Measurements from ENCODE around the gene HMGXB4. TPM values are rescaled to one million over a fixed set of nuclear protein-coding genes. Genes with fewer than 3 reads are reported as not detected.

HMGXB4 gene
- total and polyA plus RNA-seq, 12 donors = 5.4 to 26.1 (median 19.8) TPM

DNA sequence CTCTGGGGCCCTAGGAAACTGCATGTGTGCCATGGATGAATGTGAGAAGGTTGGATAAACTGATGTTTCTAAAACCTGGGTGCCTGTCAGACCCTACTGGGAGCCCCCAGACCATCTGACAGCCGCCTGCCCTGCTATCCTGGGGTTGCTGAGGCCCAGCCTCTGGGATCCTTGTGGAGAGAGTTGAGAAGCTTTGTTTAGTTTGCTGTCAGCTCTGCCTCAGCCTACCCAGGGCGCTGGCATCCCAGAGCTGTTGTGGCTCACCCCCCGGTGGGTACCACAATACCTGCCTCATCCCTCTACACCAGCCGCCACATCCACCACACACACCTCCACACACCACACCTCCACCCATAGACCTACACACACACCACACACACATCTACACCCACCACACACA lies 85.1 kb downstream of the HMGXB4 start:
- peaks cover 0 to 76% of the 10 kb centered on the region in 2 donors for H3K36me3 ChIP-seq (replicated peaks in 1 of 2)
- H3K4me1 ChIP-seq (replicated peaks in 1 of 2) = peaks cover 0 to 2% of the 10 kb centered on the region in 2 donors
- WGBS, 4 donors = 95 to 99% (median 97%) methylated on average over 3 to 4 of the region's 4 CpGs
- H3K9me3 ChIP-seq (replicated peaks in 1 of 3) = no peaks in the 10 kb centered on the region
- intact Hi-C loops (cut with DNase I) = loop anchor here in 1 of 2 donors (10.0 kb wide), 1 partner anchor 242 kb away; no protein-coding TSS in a partner anchor
- DNase-seq = no peak
- TF ChIP-seq POLR2A (IDR thresholded peaks at IDR 0.05) = no peak
- no peak for TF ChIP-seq CTCF (IDR thresholded peaks at IDR 0.05)
- H3K4me3 ChIP-seq = no peak overlapping the region
- no peak overlapping the region for H3K27ac ChIP-seq
- no peaks in the 10 kb centered on the region for H3K27me3 ChIP-seq

- intact Hi-C loops (cut with DNase I) = loop anchor here in 1 of 2 donors (10.0 kb wide), 1 partner anchor 241 kb away; no protein-coding TSS in a partner anchor
- DNase-seq = no peak
- Histone ChIP-seq H3K27me3 (no peaks in the 10 kb centered on the region), H3K36me3 (replicated peaks in 1 of 2) (peaks cover 0 to 72% of the 10 kb centered on the region in 2 donors), H3K27ac (no peak overlapping the region), H3K9me3 (replicated peaks in 1 of 3) (no peaks in the 10 kb centered on the region), H3K4me1 (replicated peaks in 1 of 2) (no peaks in the 10 kb centered on the region), H3K4me3 (no peak overlapping the region)
- 94 to 96% (median 96%) methylated on average over 15 to 26 of the region's 26 CpGs for WGBS, 4 donors
- TF ChIP-seq POLR2A (IDR thresholded peaks at IDR 0.05) (no peak), CTCF (IDR thresholded peaks at IDR 0.05) (no peak)
These were observed 86.6 kb downstream of the HMGXB4 start for GRCh38 chr22:35343664-35344550.

DNA sequence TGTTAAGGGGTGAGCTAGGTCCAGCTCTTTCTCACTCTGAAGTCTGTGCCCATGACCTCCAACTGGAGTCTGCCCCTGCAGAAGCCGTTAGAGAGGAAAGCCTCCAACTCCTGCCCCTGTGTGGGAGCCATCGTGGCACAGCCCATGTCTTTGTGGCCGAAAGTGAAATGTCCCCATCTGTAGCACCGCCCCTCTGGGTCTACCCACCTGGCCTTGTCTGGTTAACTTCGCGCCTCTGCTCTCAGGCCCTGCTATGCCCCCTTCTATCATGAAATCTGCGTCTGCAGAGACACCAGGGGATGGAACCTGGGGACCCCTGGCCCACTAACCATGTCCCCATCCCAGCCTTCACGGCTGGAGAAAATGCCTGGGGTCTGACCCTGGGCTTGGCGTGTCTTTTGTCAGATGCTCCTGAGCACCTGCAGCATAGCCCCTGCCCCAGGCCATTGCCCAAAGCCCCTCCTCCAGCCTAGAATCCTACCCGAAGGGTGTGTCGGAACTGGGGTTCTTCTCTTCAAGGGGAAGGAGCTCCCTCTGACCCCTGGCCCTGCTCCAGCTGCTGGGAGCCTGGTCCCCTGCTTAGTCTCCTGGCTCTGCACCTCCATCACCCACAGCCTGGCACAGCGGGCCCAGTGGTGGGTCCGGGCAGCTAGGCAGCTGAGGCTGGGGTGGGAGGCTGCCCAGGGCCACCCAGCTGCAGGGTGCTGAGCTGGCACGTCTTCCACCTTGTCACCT lies 87.8 kb downstream of the HMGXB4 start:
- H3K4me3 ChIP-seq = no peak overlapping the region
- peaks cover 0 to 10% of the 10 kb centered on the region in 2 donors for H3K4me1 ChIP-seq (replicated peaks in 1 of 2)
- H3K36me3 ChIP-seq (replicated peaks in 1 of 2) = peaks cover 0 to 63% of the 10 kb centered on the region in 2 donors
- no peaks in the 10 kb centered on the region for H3K27me3 ChIP-seq
- intact Hi-C loops (cut with DNase I) = loop anchor here in 1 of 2 donors (10.0 kb wide), 1 partner anchor 240 kb away; no protein-coding TSS in a partner anchor
- H3K9me3 ChIP-seq (replicated peaks in 1 of 3) = no peaks in the 10 kb centered on the region
- TF ChIP-seq CTCF (IDR thresholded peaks at IDR 0.05) = no peak
- TF ChIP-seq POLR2A (IDR thresholded peaks at IDR 0.05) = no peak
- DNase-seq = no peak
- no peak overlapping the region for H3K27ac ChIP-seq
- 87 to 93% (median 92%) methylated on average over 7 to 14 of the region's 14 CpGs for WGBS, 4 donors

Small RNAs within 50 kb of the gene (microRNA-seq; reads per million reads assigned to microRNA genes)
- gene MIR3909 = 2.2 to 28.7 (median 4.6) reads per million in 3 donors
- gene MIR6069 = 0 reads per million in 3 donors

Small RNAs within 50 kb of the gene (small RNA-seq; reads per million reads assigned to genes)
- 0.95 to 1.5 reads per million in 2 donors for gene MIR3909
- gene MIR6069 = 0 reads per million in 2 donors
- 0 reads per million in 2 donors for gene RNU7-167P

Other genes with a start within 250 kb of the HMGXB4 start
- gene ISX, start 191.3 kb upstream of the HMGXB4 start, total RNA-seq = under 1 TPM in 1 of 9 donors, not detected in 8; 0.08 TPM
- not detected for gene ISX, start 191.3 kb upstream of the HMGXB4 start, polyA plus RNA-seq
- gene TOM1, start 42.4 kb downstream of the HMGXB4 start, total RNA-seq = 100 to 1,000 TPM in 5 of 9 donors, 10 to 100 TPM in 4; 57.5 to 188 (median 101) TPM
- gene TOM1, start 42.4 kb downstream of the HMGXB4 start, polyA plus RNA-seq = 100 to 1,000 TPM in 2 of 3 donors, 10 to 100 TPM in 1; 96.5 to 121 (median 111) TPM
- 100 to 1,000 TPM in 2 of 9 donors, 10 to 100 TPM in 7; 19.3 to 578 (median 55.0) TPM for gene HMOX1, start 123.6 kb downstream of the HMGXB4 start, total RNA-seq
- 10 to 100 TPM; 15.4 to 27.6 (median 27.3) TPM for gene HMOX1, start 123.6 kb downstream of the HMGXB4 start, polyA plus RNA-seq
- gene MCM5, start 142.6 kb downstream of the HMGXB4 start, total RNA-seq = 10 to 100 TPM in 8 of 9 donors, 1 to 10 TPM in 1; 9.0 to 20.7 (median 18.1) TPM
- gene MCM5, start 142.6 kb downstream of the HMGXB4 start, polyA plus RNA-seq = 1 to 10 TPM; 3.9 to 9.6 (median 7.0) TPM